Epidermal melanocyte (primary cell): ENCODE results near the gene GTPBP4.

Source experiments
- DNase-seq: peaks from one replicate; pipeline ENCODE4 v3.0.0; 2011; ENCODE audit warnings: low spot score; ENCODE audit not compliant: insufficient read length

GTPBP4 gene

GRCh38 chr10:966466-967235, 21.6 kb upstream of the GTPBP4 start:
- no peak for DNase-seq

- no peak for DNase-seq
Observed at GRCh38 chr10:968546-969199, 19.6 kb upstream of the GTPBP4 start.

DNA sequence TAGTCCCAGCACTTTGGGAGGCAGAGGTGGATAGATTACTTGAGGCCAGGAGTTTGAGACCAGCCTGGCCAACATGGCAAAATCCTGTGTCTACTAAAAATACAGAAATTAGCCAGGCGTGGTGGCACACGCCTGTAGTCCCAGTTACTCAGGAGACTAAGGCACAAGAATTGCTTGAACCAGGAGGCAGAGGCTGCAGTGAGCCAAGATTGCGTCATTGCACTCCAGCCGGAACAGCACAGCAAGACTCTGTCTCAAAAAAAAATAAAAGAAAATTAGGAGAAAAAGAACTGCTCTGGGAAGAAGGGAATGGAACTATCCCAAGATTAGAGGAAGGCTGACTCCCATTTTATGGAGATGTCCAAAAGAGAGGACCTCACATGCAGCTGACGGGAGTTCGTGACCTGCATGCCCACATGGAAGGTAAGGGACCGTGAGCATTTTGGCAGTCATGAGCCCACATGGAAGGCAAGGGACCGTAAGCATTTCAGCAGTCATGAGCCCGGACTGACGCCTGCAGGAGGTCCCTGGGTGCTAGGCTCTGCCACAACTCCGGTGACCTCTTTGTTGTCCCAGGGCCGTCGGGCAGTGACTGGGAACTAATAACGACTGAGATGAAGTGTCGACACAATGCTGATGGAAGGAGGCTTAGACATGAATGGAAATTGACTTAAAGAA, 18.6 kb upstream of the GTPBP4 start:
- DNase-seq: no peak

DNA sequence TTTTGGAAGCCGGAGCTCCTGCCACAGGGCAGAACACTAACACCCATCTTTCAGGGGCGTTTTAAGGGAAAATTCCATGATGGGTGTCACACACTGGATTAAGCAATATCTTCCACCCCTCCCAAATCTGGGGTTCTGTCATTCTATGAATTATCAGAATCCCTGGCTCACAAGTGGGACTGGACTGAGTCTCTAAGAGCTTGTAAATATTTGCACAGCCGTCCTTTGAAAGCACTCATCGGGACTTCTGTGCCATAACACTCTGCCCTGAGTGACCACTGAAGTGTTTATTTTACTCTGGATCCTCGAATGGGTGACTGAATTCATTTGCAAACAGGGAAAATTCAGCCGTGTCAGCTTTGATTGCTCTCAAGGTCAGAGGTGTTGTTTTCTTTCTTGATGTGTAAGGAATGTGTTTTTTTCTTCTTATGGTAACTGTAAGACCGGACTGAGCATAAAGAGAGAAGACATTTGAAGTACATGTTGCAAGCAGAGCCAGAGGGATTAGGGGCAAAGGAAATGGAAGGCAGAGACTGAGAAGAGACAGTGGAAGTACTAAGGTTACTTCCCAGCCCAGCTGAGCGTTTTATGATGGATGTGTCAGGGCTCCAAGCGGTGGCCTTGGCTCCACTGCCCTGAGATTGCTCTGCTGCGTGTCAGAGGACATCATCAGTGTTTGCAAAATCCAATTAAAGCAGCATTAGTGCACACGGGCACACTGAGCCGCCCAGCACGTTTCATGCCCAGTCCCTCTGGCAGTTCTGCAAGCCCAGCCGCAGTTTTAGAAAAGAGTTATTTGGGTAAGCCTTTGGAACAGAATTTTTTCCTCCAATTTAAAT, 17.7 kb upstream of the GTPBP4 start:
- DNase-seq: no peak

DNA sequence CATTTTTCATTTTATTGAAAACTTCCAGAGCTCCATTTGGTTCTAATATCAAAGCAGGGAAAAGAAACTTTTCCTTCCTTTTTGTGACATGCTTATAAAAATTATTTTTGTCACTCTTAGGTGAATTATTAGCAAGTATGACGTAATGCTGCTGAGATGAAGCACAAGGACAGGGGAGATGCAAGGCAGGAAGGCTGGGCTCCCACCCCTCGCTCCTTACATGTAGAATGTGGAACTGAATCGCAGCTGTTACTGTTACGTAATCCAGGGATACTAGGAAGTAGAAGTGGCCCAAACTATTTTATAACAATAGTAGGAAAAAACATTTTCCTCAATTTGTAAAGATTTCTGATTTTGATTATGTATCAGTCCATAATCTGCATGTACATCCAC, 17.1 kb upstream of the GTPBP4 start:
- no peak for DNase-seq

GRCh38 chr10:971613-972012, 16.6 kb upstream of the GTPBP4 start:
- no peak for DNase-seq

DNA sequence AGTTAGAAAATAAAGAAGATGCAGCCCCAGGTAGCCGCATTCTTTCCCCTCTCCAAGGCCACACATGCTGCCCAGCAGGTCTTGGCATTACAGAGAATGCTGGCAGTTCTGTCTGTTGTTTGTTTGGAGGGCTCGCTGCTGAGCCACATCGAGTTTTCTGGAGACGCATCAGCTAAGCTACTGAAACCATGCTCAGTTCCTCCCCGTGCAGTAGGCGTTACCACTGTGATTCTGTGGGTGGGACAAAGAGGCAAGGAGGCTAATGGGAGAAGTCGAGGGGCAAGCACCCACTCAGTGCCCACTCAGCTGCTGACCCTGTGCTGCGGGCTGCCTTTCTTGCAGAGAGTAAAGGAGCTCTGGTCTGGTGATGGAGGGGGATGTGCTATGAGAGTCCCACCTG, 15.5 kb upstream of the GTPBP4 start:
- DNase-seq: no peak

GRCh38 chr10:974038-974784, 14.0 kb upstream of the GTPBP4 start:
- no peak for DNase-seq

GRCh38 chr10:974785-975074, 13.5 kb upstream of the GTPBP4 start:
- no peak for DNase-seq

GRCh38 chr10:976316-976715, 11.9 kb upstream of the GTPBP4 start:
- DNase-seq: no peak

DNA sequence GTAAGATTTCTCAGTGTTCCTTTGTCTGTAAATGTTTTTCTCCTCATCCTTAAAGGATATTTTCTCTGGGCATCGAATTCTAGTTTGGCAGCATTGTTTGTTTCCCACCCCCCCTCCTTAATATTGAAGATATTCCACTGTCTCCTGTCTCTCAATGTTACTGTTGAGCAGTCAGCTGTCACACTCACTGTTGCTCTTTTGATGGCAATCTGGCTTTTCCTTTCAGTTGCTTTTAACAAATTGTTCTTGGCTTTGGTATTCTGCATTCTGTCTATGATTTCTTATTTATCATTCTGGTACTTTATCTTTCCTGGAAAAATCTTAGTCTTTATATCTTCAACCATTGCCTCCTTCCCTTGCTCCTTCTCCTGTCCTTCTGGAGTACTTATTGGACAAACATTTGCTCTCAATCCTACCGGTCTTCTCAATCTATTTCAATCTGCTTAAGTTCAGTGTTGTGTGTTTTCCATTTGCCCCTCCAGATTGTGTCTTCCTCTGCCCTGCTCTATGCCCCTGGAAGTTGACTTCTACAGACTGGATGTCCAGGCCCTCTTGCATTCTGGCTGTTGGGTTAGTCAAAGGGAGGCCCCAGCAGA, 9.3 kb upstream of the GTPBP4 start:
- DNase-seq: no peak

DNA sequence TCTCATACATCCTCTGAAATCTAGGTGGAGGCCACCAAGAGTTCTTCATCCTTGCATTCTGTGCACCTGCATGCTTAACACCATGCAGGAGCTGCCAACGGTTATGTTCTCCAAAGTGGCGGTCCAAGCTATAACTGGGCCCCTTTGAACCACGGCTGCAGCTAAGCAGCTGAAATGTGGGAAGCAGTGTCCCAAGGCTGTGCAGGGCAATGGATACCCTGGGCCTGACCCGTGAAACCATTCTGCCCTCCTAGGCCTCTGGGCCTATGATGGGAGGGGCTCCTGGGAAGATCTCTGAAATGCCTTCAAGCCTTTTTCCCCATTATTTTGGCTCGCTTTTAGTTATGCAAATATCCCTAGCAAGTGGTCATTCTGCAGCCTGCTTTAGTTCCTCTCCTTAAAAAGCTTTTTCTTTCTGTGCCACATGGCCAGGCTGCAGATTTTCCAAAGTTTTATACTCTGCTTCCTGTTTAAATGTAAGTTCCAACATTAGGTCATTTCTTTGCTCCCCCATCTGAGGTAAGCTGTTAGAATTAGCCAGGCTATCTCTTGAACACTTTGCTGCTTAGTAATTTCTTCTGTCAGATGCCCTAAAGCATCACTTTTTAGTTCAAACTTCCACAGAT, 7.7 kb upstream of the GTPBP4 start:
- DNase-seq: no peak

- no peak for DNase-seq
Observed at GRCh38 chr10:983401-983800, 4.8 kb upstream of the GTPBP4 start.

- no peak for DNase-seq
Observed at GRCh38 chr10:983971-984655, 4.1 kb upstream of the GTPBP4 start.

- DNase-seq: no peak
Observed at GRCh38 chr10:985361-985760, 2.9 kb upstream of the GTPBP4 start.

DNA sequence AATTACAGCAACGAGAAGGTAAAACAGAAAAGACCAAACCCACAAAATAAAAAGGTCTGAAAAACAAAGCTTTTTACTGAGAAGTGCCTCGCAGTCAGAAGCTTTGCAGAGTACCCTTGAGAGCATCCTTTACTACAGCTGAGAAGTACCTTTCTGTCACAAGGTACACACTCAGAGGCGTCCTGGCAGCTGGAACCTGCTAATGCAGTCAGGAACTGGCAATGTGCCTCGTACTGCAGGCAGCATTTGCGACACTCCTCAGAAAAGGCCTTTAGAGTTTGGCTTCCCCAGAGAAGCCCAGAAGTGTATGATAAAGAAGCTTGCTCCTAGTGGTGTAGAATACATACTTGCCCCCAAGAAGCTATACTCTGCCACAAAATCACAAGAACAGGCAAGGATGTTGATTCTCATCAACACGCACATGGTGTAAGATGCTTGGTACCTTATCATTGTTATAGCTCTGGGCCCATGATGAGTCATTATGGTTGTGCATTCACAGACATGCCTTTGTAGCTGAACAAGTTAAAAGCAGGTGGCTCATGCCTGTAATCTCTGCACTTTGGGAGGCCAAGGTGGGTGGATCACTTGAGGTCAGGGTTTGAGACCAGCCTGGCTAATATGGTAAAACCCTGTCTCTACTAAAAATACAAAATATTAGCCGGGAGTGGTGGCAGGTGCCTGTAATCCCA, 2.0 kb upstream of the GTPBP4 start:
- DNase-seq: no peak

DNA sequence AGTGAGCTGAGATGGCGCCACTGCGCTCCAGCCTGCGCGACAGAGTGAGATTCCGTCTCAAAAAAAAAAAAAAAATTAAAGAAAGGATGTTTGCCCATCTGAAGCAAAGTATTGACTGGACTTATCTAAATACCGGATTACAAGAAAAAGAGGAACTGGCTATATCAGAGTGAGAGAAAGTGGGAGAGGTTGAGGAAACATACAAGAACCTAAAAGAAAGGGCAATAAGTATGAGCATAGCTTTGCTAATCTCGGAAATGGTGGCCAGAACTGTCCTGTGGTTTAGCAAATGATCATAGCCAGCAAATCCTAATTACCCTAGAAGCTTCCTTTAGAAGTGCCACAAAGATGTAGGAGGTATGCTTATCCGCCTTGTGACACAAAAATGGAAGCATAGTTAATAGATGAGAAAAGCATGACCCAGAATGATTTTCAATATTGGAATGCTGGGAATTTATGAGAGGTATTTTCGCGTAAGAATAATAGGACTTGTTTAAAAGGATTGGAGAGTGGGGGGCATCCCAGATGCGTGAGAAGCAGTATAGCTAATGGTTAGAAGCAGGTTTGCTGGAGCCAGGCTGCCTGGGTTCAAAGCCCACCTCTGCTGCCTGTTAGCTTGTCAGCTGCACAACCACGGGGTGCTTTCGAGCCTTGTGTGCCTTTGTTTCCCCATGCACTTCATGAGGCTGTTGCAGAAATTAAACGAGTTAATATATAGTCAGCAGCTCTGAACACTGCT, 1.2 kb upstream of the GTPBP4 start:
- no peak for DNase-seq

DNA sequence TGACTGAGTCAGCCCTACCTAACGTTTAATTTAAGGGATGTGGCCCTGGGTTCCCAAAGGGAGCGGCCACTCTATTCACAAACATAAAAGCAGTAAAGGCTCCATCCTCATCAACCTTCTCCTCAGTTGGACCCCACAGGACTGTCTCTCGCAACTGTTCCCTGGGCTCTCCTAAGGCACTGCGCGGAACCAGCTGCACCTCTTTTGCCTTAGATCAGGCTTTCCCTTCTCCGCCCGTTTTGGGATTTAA, 689 bp upstream of the GTPBP4 start:
- DNase-seq: no peak
